Astrocyte (in vitro differentiated cells and primary cell): ENCODE results near the gene STRIP1. TPM values are rescaled to one million over a fixed set of nuclear protein-coding genes. Genes with fewer than 3 reads are reported as not detected.
"Not testable (repeated sequence)": the region's sequence is repeated elsewhere in the genome, so short reads cannot be mapped to it uniquely, and the experiment has no call there.

Experiments used
- DNase-seq: peaks from one replicate; pipeline ENCODE4 v3.0.0-alpha.2; 2010; ENCODE audit warnings: low read depth
- FAIRE-seq: peaks from 2 replicates; lab custom pipeline; 2011; peaks lifted over from hg19 to GRCh38; lab: Jason Lieb, UNC
- H2AFZ ChIP-seq: 2 replicates; pipeline ENCODE4 v1.6.0; 2012; ENCODE audit warnings: low read depth, low read length, inconsistent platforms
- H3K27ac ChIP-seq: 2 replicates; pipeline ENCODE4 v1.5.1; 2011; ENCODE audit warnings: low read depth, low read length, inconsistent platforms
- H3K27me3 ChIP-seq: 2 replicates; pipeline ENCODE4 v1.6.0; 2011; ENCODE audit warnings: low read length, inconsistent platforms; ENCODE audit not compliant: insufficient read depth
- H3K36me3 ChIP-seq: 2 replicates; pipeline ENCODE4 v1.5.1; 2011; ENCODE audit warnings: low read length, inconsistent platforms; ENCODE audit not compliant: insufficient read depth
- H3K4me1 ChIP-seq: 2 replicates; pipeline ENCODE4 v1.5.1; 2011; ENCODE audit warnings: low read length, inconsistent platforms; ENCODE audit not compliant: insufficient read depth
- H3K4me2 ChIP-seq: 2 replicates; pipeline ENCODE4 v1.6.0; 2012; ENCODE audit warnings: low read length, inconsistent platforms
- H3K4me3 ChIP-seq: 2 replicates; pipeline ENCODE4 v1.5.1; 2011; ENCODE audit warnings: low read depth, mild to moderate bottlenecking, low read length, inconsistent platforms; ENCODE audit not compliant: insufficient read depth
- H3K79me2 ChIP-seq: 2 replicates; pipeline ENCODE4 v1.6.0; 2012; ENCODE audit warnings: mild to moderate bottlenecking, low read length, inconsistent platforms; ENCODE audit not compliant: insufficient read depth
- H3K9ac ChIP-seq: 2 replicates; pipeline ENCODE4 v1.6.0; 2012; ENCODE audit warnings: mild to moderate bottlenecking, low read length, inconsistent platforms
- H3K9me3 ChIP-seq: 2 replicates; pipeline ENCODE4 v1.5.1; 2012; ENCODE audit warnings: low read depth, mild to moderate bottlenecking, low read length, inconsistent platforms; ENCODE audit not compliant: insufficient read depth
- H4K20me1 ChIP-seq: 2 replicates; pipeline ENCODE4 v1.6.0; 2012; ENCODE audit warnings: low read length, inconsistent platforms; ENCODE audit not compliant: insufficient read depth
- H3K27ac Mint-ChIP-seq: one replicate; pipeline ENCODE4 v1.8.0; 2021; ENCODE audit warnings: mild to moderate bottlenecking, mixed read lengths; ENCODE audit not compliant: unreplicated experiment
- H3K27me3 Mint-ChIP-seq: one replicate; pipeline ENCODE4 v1.8.0; 2021; ENCODE audit warnings: low read depth, mixed read lengths; ENCODE audit not compliant: unreplicated experiment
- H3K36me3 Mint-ChIP-seq: one replicate; pipeline ENCODE4 v1.8.0; 2021; ENCODE audit warnings: low read depth, mixed read lengths; ENCODE audit not compliant: unreplicated experiment
- H3K4me1 Mint-ChIP-seq: one replicate; pipeline ENCODE4 v1.8.0; 2021; ENCODE audit warnings: low read depth, mixed read lengths; ENCODE audit not compliant: unreplicated experiment
- H3K4me3 Mint-ChIP-seq: one replicate; pipeline ENCODE4 v1.8.0; 2021; ENCODE audit warnings: mild to moderate bottlenecking, moderate library complexity, mixed read lengths; ENCODE audit not compliant: unreplicated experiment
- H3K9me3 Mint-ChIP-seq: one replicate; pipeline ENCODE4 v1.8.0; 2021; ENCODE audit warnings: mild to moderate bottlenecking, mixed read lengths; ENCODE audit not compliant: unreplicated experiment
- CTCF ChIP-seq: IDR thresholded peaks from 2 replicates; pipeline ENCODE4 v1.5.1; 2011; ENCODE audit warnings: low read depth, mild to moderate bottlenecking, inconsistent platforms, low read length, moderate library complexity; ENCODE audit not compliant: insufficient read depth
- EZH2 ChIP-seq: IDR thresholded peaks from 2 replicates; pipeline ENCODE4 v1.6.1; 2012; ENCODE audit warnings: mild to moderate bottlenecking, low read length, inconsistent platforms; ENCODE audit not compliant: insufficient read depth
- total RNA-seq: library from RNA; stranded (reverse); gene quantifications from 2 replicates; pipeline ENCODE4 v1.2.1, GENCODE V29; 2021

The STRIP1 gene
- total RNA-seq, 1 donor from 2014 or later, result 40.8 TPM

DNA sequence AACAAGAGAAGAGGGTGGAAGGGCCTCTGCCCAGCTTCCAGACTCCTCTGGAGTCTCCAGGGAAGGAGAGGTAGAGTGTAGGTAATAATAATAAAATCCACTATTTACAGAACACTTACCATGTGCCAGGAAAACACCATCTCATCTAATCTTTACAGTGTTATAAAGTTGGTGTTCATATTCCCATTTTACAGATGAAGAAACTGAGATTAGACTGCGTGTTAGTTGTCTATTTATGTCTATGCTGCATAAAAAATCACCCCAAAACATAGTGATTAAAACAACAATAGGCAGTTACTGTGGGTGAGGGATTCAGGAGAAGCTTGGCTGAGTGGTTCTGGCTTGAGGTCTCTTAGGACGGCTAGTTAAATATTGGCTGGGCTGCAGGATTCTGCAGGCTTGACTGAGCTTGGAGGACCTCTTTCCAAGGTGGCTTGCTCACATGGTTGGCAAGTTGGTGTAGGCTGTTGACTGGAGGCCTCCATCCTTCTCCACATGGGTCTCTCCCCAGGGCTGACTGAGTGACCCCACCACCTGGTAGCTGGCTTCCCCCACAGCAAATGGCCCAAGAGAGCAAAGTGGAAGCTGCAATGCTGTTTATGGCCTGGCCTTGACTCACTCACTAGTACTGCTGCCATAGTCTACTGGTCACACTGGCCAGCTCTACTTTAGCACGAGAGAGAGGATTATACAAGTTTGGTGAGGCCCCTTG, 42.5 kb downstream of the STRIP1 start:
- no peaks in the 10 kb centered on the region for H3K4me1 Mint-ChIP-seq
- Histone ChIP-seq H3K4me2 (no peak overlapping the region), H4K20me1 (no peaks in the 10 kb centered on the region), H3K36me3 (no peaks in the 10 kb centered on the region), H3K27ac (no peak overlapping the region), H3K9me3 (no peaks in the 10 kb centered on the region), H3K79me2 (no peaks in the 10 kb centered on the region), H2AFZ (no peak overlapping the region), H3K27me3 (peaks cover 56% of the 10 kb centered on the region), H3K4me1 (no peaks in the 10 kb centered on the region), H3K9ac (no peak overlapping the region), H3K4me3 (no peak overlapping the region)
- FAIRE-seq, result no peak
- H3K27ac Mint-ChIP-seq, result no peak overlapping the region
- TF ChIP-seq CTCF, result no peak
- TF ChIP-seq EZH2, result no peak
- H3K4me3 Mint-ChIP-seq, result no peak overlapping the region
- peaks cover 96% of the 10 kb centered on the region for H3K27me3 Mint-ChIP-seq
- peaks cover 5% of the 10 kb centered on the region for H3K9me3 Mint-ChIP-seq
- DNase-seq, result no peak
- peaks cover 2% of the 10 kb centered on the region for H3K36me3 Mint-ChIP-seq

GRCh38 chr1:110079995-110080394, 45.6 kb downstream of the STRIP1 start:
- H3K36me3 Mint-ChIP-seq, H3K4me1 Mint-ChIP-seq, H3K4me3 ChIP-seq, H3K4me2 ChIP-seq, H3K79me2 ChIP-seq, DNase-seq, H4K20me1 ChIP-seq, H3K27ac ChIP-seq, H3K9me3 ChIP-seq, H3K4me3 Mint-ChIP-seq, H2AFZ ChIP-seq, H3K27ac Mint-ChIP-seq, H3K9ac ChIP-seq, H3K9me3 Mint-ChIP-seq, H3K36me3 ChIP-seq, FAIRE-seq: not testable (repeated sequence)
- H3K4me1 ChIP-seq, result peaks cover 10% of the 10 kb centered on the region
- H3K27me3 ChIP-seq, result peaks cover 59% of the 10 kb centered on the region
- H3K27me3 Mint-ChIP-seq, result peaks cover 94% of the 10 kb centered on the region

DNA sequence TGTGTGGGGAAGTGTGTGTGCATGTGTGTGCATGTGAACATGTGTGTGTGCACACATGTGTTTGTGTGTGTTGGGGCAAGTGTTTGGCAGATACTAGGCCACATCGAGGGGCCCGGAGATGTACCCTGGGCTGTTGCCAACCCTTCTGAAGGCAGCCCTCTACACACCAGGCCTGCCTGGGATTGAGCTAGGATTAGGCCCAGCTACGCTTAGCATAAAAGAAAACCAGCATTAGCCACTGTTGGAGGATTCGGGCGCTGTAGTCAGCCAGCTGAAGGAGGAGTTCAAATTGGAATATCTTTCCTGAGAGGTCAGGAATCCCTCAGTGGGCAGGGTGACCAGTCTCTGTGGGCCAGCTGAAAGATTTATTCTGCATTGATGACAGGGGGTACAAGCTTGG, 46.6 kb downstream of the STRIP1 start:
- H4K20me1 ChIP-seq, result no peaks in the 10 kb centered on the region
- H3K4me1 ChIP-seq, result peaks cover 10% of the 10 kb centered on the region
- DNase-seq (no peak), FAIRE-seq (no peak)
- Mint-ChIP-seq H3K27me3 (peaks cover 95% of the 10 kb centered on the region), H3K4me1 (peaks cover 4% of the 10 kb centered on the region), H3K4me3 (no peak overlapping the region), H3K9me3 (peaks cover 6% of the 10 kb centered on the region), H3K36me3 (peaks cover 2% of the 10 kb centered on the region), H3K27ac (no peak overlapping the region)
- no peak overlapping the region for H3K9ac ChIP-seq
- no peak for TF ChIP-seq EZH2
- TF ChIP-seq CTCF, result no peak
- H3K4me2 ChIP-seq, result no peak overlapping the region
- H3K79me2 ChIP-seq, result no peaks in the 10 kb centered on the region
- no peaks in the 10 kb centered on the region for H3K36me3 ChIP-seq
- peaks cover 64% of the 10 kb centered on the region for H3K27me3 ChIP-seq
- no peak overlapping the region for H2AFZ ChIP-seq
- no peak overlapping the region for H3K27ac ChIP-seq
- H3K4me3 ChIP-seq, result no peak overlapping the region
- H3K9me3 ChIP-seq, result no peaks in the 10 kb centered on the region
